ENCODE measurements around the gene LIX1L.

DNA sequence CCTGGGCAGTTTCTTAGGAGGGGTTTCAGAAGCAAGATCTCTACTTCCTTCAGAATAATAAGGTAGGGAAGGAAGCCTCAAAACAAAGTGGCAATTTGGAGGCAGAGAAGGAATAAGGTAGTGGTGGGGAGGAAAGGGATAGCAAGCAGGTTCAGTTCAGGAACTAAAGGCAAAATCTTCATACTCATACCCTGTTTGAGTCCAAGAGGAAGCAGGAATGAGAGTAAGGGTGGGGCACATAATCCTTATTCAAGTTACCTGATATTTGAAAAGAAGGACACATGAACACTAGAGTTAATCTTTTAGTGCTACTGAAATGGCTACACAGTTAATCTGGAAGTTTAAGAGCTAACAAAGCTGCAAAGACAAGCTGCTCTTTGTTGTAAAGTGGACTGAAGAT is 22.1 kb downstream of the LIX1L start:
- no peak for TF ChIP-seq POLR2A (IDR thresholded peaks at IDR 0.05; ENCODE audit: borderline replicate concordance, extremely low read depth, insufficient read depth, insufficient read length)
- TF ChIP-seq ZFX (IDR thresholded peaks at IDR 0.05): no peak
- TF ChIP-seq, protein P1, sequence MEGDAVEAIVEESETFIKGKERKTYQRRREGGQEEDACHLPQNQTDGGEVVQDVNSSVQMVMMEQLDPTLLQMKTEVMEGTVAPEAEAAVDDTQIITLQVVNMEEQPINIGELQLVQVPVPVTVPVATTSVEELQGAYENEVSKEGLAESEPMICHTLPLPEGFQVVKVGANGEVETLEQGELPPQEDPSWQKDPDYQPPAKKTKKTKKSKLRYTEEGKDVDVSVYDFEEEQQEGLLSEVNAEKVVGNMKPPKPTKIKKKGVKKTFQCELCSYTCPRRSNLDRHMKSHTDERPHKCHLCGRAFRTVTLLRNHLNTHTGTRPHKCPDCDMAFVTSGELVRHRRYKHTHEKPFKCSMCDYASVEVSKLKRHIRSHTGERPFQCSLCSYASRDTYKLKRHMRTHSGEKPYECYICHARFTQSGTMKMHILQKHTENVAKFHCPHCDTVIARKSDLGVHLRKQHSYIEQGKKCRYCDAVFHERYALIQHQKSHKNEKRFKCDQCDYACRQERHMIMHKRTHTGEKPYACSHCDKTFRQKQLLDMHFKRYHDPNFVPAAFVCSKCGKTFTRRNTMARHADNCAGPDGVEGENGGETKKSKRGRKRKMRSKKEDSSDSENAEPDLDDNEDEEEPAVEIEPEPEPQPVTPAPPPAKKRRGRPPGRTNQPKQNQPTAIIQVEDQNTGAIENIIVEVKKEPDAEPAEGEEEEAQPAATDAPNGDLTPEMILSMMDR (IDR thresholded peaks at IDR 0.05 in 2 of 3, conservative IDR thresholded peaks at IDR 0.05 in 1 of 3; ENCODE audit: borderline replicate concordance in 1 of 3, insufficient read depth in 1 of 3, low read depth in 2 of 3, low read length in 2 of 3): no peak

All from HCT116 (cell line).